Skeletal muscle tissue (tissue), 4 donors: ENCODE measurements around the gene DNALI1. TPM values are rescaled to one million over a fixed set of nuclear protein-coding genes. Genes with fewer than 3 reads are reported as not detected.

Experiments
- H3K27ac ChIP-seq: one replicate; pipeline ENCODE4 v1.7.0; 2013; ENCODE audit warnings: mild to moderate bottlenecking, low read depth, low read length, inconsistent platforms
- H3K27me3 ChIP-seq, 3 donors: one replicate each; pipeline ENCODE4 v1.7.0; 2013; ENCODE audit warnings: low read length in 3 of 3; ENCODE audit not compliant: control insufficient read depth in 3 of 3, insufficient read depth in 3 of 3
- H3K36me3 ChIP-seq, 3 donors: one replicate each; pipeline ENCODE4 v1.7.0; 2013; ENCODE audit warnings: low read length in 3 of 3; ENCODE audit not compliant: control insufficient read depth in 3 of 3, insufficient read depth in 3 of 3
- H3K4me1 ChIP-seq, 3 donors: one replicate each; pipeline ENCODE4 v1.7.0; 2013; ENCODE audit warnings: low read length in 3 of 3, mild to moderate bottlenecking in 3 of 3; ENCODE audit not compliant: control insufficient read depth in 3 of 3, insufficient read depth in 3 of 3
- H3K4me3 ChIP-seq, 3 donors: one replicate each; pipeline ENCODE4 v1.7.0; 2013; ENCODE audit warnings: low read length in 3 of 3
- H3K9ac ChIP-seq, 3 donors: one replicate each; pipeline ENCODE4 v1.7.0; 2013; ENCODE audit warnings: low read length in 3 of 3, mild to moderate bottlenecking in 3 of 3, moderate library complexity in 2 of 3, low read depth in 1 of 3
- H3K9me3 ChIP-seq, 3 donors: one replicate each; pipeline ENCODE4 v1.7.0; 2013; ENCODE audit warnings: low read length in 3 of 3; ENCODE audit not compliant: control insufficient read depth in 3 of 3
- total RNA-seq: library from RNA; depleted of rRNA; stranded (reverse); fragments of >200 nt; gene quantifications from one replicate; pipeline ENCODE4 v1.2.3, GENCODE V29; 2014
- donor health status: Osteomylitis.

The DNALI1 gene
- total RNA-seq, 1 donor from 2014 or later = 1.0 TPM

DNA sequence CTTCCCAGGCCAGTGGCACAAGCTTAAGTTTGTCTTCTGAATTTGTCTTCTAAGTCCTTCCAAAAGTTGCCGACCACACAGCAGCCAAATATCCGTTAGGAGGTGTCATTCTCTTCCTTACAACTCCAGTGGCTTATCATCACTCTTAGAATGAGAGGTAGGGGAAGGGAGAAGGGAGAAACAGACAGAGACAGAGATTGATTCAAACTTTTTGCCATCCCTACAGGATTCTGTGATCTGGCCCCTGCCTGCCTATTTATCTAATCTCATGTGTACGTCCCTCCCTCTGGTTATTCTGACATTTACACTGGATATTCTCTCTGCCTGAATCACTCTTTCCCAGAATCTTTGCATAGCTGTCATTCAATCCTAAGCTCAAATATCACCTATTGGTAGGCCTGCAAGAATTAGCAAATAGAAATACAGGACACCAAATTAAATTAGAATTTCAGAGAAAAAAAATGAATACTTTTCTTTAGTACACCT, 39.5 kb downstream of the DNALI1 start:
- H3K4me1 ChIP-seq = peaks cover 15 to 32% (median 15%) of the 10 kb centered on the region in 3 donors
- no peaks in the 10 kb centered on the region for H3K27me3 ChIP-seq
- H3K4me3 ChIP-seq = peak overlapping the region; percentile 79 to 100 (median 99)
- peak overlapping the region; percentile 93 for H3K27ac ChIP-seq
- no peaks in the 10 kb centered on the region for H3K9me3 ChIP-seq
- H3K36me3 ChIP-seq = peaks cover 0 to 18% (median 18%) of the 10 kb centered on the region in 3 donors
- peak overlapping the region; percentile 78 to 90 (median 85) for H3K9ac ChIP-seq

DNA sequence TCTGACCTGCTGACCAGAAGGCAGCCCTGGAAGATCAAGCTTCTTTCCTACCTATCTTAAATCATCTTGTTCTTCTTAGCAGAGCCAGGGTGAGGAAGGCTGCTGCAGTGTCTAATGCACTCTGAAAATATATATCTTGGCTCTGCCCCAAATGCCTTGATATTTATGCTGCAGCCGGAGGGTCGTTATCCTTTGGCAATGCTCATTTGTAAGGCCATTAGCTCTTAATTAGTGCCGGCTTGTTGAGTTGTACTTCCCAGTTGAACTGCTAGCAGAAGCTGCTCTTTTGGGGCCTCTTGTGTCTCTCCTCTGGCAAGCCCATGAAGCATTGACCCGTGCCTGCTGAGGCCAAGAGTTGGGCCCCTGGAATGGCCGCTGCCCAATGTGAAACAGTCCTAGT, 43.2 kb downstream of the DNALI1 start:
- Histone ChIP-seq H3K27me3 (peaks cover 0 to 9% (median 0%) of the 10 kb centered on the region in 3 donors), H3K27ac (no peak overlapping the region), H3K4me3 (no peak overlapping the region), H3K9ac (no peak overlapping the region), H3K9me3 (no peaks in the 10 kb centered on the region), H3K36me3 (no peaks in the 10 kb centered on the region), H3K4me1 (peaks cover 8 to 13% (median 9%) of the 10 kb centered on the region in 3 donors)

DNA sequence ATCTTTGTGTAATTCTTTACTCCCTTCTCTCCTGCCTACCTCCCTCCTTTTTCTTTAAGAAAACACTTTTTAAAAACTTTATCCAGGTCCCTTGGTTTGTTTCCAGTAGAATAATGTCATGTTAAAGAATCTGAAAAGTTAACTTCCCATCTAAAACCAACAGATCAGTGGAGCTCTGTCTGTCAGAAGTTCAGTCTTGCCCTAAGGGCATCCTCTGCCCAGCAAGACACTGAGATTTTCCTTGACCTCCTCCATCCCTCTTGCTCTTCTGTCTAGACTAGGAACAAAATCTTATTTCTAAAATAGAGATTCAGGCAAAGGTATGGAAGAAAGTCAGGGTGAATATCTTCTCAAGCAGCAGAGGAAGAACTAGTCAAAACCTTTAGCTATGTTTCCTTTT, 44.7 kb downstream of the DNALI1 start:
- no peaks in the 10 kb centered on the region for H3K36me3 ChIP-seq
- no peak overlapping the region for H3K9ac ChIP-seq
- no peak overlapping the region for H3K27ac ChIP-seq
- peaks cover 0 to 14% (median 0%) of the 10 kb centered on the region in 3 donors for H3K27me3 ChIP-seq
- no peak overlapping the region for H3K4me3 ChIP-seq
- H3K9me3 ChIP-seq = no peaks in the 10 kb centered on the region
- peaks cover 0 to 2% (median 0%) of the 10 kb centered on the region in 3 donors for H3K4me1 ChIP-seq

DNA sequence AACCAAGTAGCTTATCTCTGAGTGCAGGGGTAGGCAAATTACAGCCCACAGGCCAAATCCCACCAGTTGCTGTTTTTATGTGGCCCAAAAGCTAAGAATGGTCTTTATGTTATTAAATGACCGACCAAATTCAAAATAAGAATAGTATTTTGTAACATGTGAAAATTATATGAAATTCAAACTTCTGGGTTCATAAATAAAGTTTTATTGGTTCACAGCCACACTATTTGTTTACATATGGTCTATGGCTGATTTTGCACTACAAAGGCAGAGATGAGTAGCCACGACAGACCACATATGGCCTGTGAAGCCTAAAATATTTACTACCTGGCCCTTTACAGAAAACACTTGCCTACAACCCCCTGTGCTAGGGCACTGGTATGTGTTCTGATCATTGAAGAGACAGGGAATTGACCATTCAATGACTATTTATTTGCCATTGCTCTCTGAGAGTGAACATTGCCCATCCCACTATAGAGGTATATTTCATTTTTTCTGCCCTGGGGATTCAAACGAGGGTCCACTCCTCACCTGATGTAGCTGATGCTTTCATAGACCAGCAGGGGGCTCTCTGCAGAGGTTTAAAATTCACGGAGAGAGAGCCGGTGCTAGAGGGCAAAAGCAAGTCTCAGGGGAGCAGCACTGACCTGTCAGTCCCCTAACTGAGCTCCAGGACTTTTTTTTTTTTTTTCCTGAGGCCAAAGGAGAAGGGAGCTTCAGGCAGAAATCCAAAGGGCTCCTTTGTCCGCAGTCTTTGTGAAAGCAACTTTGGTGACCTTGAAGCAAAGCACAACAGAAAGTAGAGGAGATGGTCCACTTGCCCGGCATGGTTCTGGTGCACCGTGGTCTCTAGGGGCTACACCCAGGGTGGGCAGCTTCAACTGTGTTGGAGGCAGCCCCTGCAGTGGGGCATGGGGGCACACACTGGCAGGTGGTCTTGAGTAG, 46.3 kb downstream of the DNALI1 start:
- Histone ChIP-seq H3K36me3 (no peaks in the 10 kb centered on the region), H3K4me3 (no peak overlapping the region), H3K9ac (no peak overlapping the region), H3K27ac (no peak overlapping the region), H3K27me3 (peaks cover 0 to 22% (median 14%) of the 10 kb centered on the region in 3 donors), H3K9me3 (no peaks in the 10 kb centered on the region), H3K4me1 (no peaks in the 10 kb centered on the region)

DNA sequence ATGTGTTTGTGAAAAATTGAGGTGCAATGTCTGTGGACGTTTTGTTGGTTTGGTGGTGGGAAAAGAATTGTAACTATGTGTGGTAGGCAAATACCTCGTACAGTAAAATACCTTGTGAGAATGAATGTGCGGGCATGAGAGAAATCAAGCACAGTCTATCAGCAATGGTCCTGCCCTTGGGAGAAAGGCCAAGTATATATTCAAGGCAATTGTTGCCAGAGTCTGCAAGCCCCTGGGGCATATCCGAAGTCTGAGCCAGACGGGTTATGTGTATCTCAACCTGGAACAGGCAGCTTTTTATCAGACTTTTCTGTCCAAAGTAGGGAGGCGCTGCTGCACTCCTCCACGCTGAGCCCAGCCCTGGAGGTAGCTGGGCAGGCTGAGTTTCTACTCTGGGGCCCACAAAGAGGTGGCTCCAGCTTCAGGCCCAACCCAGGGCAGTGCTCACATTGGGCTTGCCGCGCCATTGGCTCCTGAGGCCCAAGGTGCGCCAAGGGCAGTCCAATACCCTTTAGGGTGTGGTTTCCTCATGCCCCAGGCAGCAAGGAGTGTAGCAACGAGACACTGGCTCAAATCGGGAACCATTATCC, 48.4 kb downstream of the DNALI1 start:
- Histone ChIP-seq H3K4me1 (no peaks in the 10 kb centered on the region), H3K36me3 (no peaks in the 10 kb centered on the region), H3K27ac (no peak overlapping the region), H3K9me3 (no peaks in the 10 kb centered on the region), H3K4me3 (no peak overlapping the region), H3K27me3 (peaks cover 0 to 22% (median 20%) of the 10 kb centered on the region in 3 donors), H3K9ac (no peak overlapping the region)

DNA sequence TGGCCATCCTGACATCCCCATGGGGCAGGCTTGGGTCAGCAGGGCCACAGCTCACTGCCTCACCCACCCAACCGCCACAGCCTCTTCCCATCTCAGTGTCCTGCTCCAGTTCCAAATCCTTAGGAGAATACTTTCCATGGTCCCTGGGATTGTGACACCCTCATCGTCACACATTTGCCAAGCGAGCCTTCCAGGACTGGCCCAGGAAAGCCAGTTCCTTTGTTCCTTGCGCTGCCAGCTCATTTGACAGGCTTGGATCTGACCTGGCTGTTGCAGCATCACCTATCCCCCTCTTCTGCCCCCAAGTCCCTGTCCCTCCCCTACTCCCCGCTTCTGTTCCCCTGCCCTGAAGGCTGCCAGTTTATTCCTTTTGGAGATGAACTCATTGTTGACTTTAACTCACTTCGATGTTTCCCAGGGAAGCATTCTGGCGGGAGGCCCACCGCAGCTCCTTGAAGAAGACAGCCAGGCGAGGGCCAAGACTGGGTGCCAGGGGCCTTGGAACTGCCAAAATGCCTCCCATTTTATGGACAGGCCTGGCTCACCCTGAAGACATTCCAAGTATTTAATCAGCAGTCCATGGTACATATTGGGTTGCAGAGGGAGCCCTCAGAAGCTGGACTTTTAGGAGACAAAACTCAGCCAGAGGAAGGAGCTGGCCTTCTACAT, 49.2 kb downstream of the DNALI1 start:
- Histone ChIP-seq H3K9ac (no peak overlapping the region), H3K9me3 (no peaks in the 10 kb centered on the region), H3K4me3 (no peak overlapping the region), H3K4me1 (no peaks in the 10 kb centered on the region), H3K27ac (no peak overlapping the region), H3K27me3 (peaks cover 0 to 22% (median 20%) of the 10 kb centered on the region in 3 donors), H3K36me3 (no peaks in the 10 kb centered on the region)

DNA sequence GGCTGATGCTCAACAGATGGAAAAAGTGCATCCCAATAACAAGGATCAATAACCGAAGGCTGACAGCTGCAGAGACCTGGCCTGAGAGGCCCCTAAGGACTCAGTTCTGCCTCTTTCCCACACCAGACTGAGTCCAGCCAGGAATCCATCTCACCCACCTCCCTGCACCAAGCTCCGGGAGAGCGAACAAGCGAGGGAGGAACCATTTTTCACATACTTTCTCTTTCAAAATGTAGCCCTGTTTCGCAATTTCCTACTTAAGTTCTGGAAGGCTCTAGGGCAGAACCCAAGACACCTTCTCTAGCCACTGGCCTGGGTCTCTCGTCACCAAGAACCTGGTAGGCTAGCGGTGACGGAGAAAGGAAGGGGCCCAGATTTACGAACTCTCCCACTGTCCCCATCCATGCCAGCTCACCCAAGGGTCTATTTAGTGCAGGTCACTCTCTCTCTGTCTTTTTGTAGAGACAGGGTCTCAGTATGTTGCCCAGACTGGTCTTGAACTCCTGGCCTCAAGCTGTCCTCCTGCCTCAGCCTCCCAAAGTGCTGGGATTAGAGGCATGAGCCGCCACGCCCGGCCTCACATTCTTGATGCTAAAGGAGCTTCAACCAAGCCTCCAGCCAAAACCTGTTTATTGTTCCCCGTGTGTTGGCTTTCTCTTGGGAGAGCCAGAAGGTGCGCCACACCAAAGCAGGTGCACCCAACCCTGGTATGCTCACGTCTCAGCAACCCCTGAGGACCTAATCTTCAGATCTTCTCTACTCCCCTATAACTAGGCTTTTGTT, 49.9 kb downstream of the DNALI1 start:
- Histone ChIP-seq H3K27ac (no peak overlapping the region), H3K36me3 (no peaks in the 10 kb centered on the region), H3K4me1 (no peaks in the 10 kb centered on the region), H3K4me3 (no peak overlapping the region), H3K27me3 (peaks cover 0 to 25% (median 20%) of the 10 kb centered on the region in 3 donors), H3K9ac (no peak overlapping the region), H3K9me3 (no peaks in the 10 kb centered on the region)

DNA sequence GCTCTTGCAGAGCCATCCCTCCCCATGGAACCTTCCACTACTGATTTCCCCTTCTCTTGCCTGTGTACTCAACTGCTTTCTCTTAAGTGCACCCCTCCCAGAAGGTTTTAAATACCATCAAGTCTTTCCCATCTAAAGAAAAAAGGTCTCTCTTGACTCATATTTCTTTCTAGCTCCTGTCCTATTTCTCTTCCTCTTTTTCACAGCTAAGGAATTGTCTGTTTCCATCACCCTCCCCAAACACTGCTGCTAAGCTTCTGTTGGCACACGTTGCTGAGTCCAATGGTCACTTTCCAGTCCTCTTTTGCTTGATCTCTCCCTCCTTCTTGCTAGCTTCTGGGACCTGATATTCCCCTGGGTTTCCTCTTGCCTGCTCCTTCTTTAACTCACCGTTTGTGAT, 52.3 kb downstream of the DNALI1 start:
- Histone ChIP-seq H3K36me3 (no peaks in the 10 kb centered on the region), H3K4me3 (no peak overlapping the region), H3K27me3 (peaks cover 7 to 37% (median 35%) of the 10 kb centered on the region in 3 donors), H3K27ac (no peak overlapping the region), H3K9ac (no peak overlapping the region), H3K4me1 (no peaks in the 10 kb centered on the region), H3K9me3 (no peaks in the 10 kb centered on the region)

DNA sequence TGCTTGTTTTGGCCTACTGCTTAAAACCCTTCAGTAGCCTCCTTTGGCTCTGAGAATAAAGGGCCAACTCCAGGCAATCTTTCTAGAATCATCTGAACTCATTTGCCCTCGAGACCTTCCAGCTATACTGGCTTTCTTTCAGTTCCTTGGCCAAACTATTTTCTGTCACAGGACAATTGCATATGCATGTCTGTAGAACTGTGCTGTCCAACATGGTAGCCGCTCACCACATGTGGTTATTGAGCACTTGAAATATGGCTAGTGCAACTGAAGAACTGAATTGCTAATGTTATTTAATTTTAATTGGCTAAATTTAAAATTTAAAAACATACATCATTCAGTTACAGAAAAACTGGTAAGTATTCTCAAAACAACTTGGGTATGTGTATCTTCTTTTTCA, 53.3 kb downstream of the DNALI1 start:
- peaks cover 10 to 44% (median 41%) of the 10 kb centered on the region in 3 donors for H3K27me3 ChIP-seq
- H3K27ac ChIP-seq = no peak overlapping the region

More for the DNA sequence above, 53.3 kb downstream of the DNALI1 start:
- Histone ChIP-seq H3K36me3 (no peaks in the 10 kb centered on the region), H3K4me3 (no peak overlapping the region), H3K4me1 (no peaks in the 10 kb centered on the region), H3K9ac (no peak overlapping the region), H3K9me3 (no peaks in the 10 kb centered on the region)
